Measurements from ENCODE around the gene FAM107B.

DNA sequence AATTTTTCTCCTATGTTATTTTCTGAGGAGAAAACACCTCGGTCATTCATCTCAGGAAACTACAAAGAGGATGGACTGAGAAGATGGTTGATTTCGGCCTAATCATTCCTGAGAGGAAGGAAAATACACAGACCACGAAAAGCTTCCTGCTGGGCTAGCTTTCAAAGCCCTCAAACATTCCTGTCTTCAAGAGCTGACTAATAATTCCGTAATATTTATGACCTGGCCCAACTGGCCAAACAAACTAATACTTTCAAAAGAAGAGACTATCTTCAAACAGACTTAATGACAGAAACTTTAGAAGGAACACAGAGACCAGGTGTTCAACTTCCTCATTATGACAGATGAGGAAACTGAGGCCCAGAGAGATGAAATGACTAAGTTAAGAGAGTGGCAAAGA, 228.9 kb downstream of the FAM107B start:
- TF ChIP-seq CTCF (IDR thresholded peaks at IDR 0.05), result no peak
- no peak for TF ChIP-seq POLR2A (IDR thresholded peaks at IDR 0.05)

Data from thyroid gland (tissue), 4 donors.